Left lung (tissue), 10 donors: ENCODE results near the gene USP48. TPM values are rescaled to one million over a fixed set of nuclear protein-coding genes. Genes with fewer than 3 reads are reported as not detected.

ENCODE experiments used
- ATAC-seq: fragments of 200-7000 bp; cut with Tn5 transposase; one replicate; pipeline ENCODE4 v1.9.1; 2020; ENCODE audit warnings: moderate library complexity
- DNase-seq, 4 donors: peaks; one replicate each; pipeline ENCODE4 v3.0.0-alpha.2; 2013 to 2020
- H3K27ac ChIP-seq, 2 donors: fragments of 200-600 bp; sonication (generic) in 1 of 2; one replicate each; pipeline versions ENCODE4 v1.5.0 to v1.8.0; 2020 to 2021
- H3K27me3 ChIP-seq, 2 donors: fragments of 200-600 bp; sonication (generic) in 1 of 2; one replicate each; pipeline versions ENCODE4 v1.5.0 to v1.8.0; 2020 to 2021
- H3K36me3 ChIP-seq, 2 donors: fragments of 200-600 bp; sonication (generic) in 1 of 2; one replicate each; pipeline versions ENCODE4 v1.5.0 to v1.8.0; 2020 to 2021
- H3K4me1 ChIP-seq, 2 donors: fragments of 200-600 bp; one replicate each; pipeline ENCODE4 v1.8.0; 2021
- H3K4me3 ChIP-seq, 2 donors: fragments of 200-600 bp; sonication (generic) in 1 of 2; one replicate each; pipeline versions ENCODE4 v1.5.0 to v1.8.0; 2020 to 2021; ENCODE audit warnings: mild to moderate bottlenecking in 1 of 2
- H3K9me3 ChIP-seq, 2 donors: fragments of 200-600 bp; sonication (generic) in 1 of 2; one replicate each; pipeline versions ENCODE4 v1.5.0 to v1.8.0; 2020 to 2021
- intact Hi-C, 2 donors: fragments of 100-400 bp; cut with DNase I; formaldehyde crosslinking; loops; one replicate each; pipeline versions ENCODE4 v1.11.2 to v1.14.2; 2022
- polyA plus RNA-seq, 6 donors: library from polyadenylated mRNA; unstranded; fragments of 120-200 nt; gene quantifications; one replicate each; pipeline ENCODE4 v1.2.1, GENCODE V29; 2013; ENCODE audit not compliant: insufficient read length in 6 of 6
- total RNA-seq, 2 donors: library from RNA; stranded (reverse); fragmentation: NEBNext Ultra II Directional; extraction: Animal tissue kit (Norgen Biotek cat#: 25700); gene quantifications; one replicate each; pipeline ENCODE4 v1.2.1, GENCODE V29; 2021
- TF ChIP-seq, protein P1 (sequence below), 2 donors: fragments of 200-600 bp; sonication (generic) in 1 of 2; IDR thresholded peaks; one replicate each; pipeline versions ENCODE4 v1.5.0 to v1.8.0; 2021; ENCODE audit warnings: antibody characterized with exemption in 2 of 2
- donor health status: DM: no; HTN: yes; CAD: no.
- donor health status: DM: no; HTN: no; CAD: no.

The USP48 gene
- total and polyA plus RNA-seq, 8 donors = 57.9 to 95.6 (median 80.9) TPM

DNA sequence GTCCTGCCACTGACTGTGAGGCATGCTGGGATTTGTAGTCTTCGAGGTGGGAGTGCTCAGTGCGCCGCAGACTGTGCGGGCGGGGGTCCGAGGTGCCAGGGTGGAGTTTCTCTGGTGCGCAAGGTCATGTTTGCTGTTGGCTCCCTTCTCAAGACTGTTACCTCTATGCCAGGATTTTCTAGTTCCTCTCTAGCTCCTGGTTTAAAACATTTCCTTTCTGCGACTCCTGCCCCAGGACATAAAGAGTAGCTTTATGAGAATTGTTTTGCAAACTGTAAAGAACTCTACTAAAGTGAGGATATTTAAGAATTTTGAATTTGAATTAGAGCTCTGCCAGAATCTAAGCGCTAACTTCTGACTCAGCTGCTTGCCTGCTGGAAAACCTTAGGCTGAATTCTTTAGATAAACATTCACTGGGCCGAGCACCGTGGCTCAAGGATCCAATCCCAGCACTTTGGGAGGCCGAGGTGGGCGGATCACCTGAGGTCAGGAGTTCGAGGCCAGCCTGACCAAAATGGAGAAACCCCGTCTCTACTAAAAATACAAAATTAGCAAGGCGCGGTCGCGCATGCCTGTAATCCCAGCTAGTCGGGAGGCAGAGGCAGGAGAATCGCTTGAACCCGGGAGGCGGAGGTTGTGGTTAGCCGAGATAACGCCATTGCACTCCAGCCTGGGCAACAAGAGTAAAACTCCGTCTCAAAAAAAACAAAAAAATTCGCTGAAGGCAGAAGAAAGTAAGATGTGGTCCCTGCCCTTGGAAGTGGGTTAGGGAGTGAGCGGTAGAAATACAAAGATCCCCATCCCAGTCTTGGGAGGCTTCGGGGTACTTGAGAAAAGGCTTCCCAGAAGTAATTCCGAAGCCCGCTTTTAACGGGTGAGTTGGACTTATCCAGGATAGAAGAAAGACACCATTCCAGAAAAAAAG, 992 bp upstream of the USP48 start:
- Histone ChIP-seq H3K4me1 (peaks cover 3 to 43% of the 10 kb centered on the region in 2 donors), H3K9me3 (no peaks in the 10 kb centered on the region), H3K36me3 (no peaks in the 10 kb centered on the region), H3K27ac (peak overlapping the region; percentile 98 to 100), H3K4me3 (peak overlapping the region; percentile 87 to 95), H3K27me3 (no peaks in the 10 kb centered on the region)
- intact Hi-C loops = no loop called here
- peak in 1 of 4 donors; percentile 41 for DNase-seq
- TF ChIP-seq, protein P1, sequence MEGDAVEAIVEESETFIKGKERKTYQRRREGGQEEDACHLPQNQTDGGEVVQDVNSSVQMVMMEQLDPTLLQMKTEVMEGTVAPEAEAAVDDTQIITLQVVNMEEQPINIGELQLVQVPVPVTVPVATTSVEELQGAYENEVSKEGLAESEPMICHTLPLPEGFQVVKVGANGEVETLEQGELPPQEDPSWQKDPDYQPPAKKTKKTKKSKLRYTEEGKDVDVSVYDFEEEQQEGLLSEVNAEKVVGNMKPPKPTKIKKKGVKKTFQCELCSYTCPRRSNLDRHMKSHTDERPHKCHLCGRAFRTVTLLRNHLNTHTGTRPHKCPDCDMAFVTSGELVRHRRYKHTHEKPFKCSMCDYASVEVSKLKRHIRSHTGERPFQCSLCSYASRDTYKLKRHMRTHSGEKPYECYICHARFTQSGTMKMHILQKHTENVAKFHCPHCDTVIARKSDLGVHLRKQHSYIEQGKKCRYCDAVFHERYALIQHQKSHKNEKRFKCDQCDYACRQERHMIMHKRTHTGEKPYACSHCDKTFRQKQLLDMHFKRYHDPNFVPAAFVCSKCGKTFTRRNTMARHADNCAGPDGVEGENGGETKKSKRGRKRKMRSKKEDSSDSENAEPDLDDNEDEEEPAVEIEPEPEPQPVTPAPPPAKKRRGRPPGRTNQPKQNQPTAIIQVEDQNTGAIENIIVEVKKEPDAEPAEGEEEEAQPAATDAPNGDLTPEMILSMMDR (IDR thresholded peaks at IDR 0.05) = no peak
- peak; percentile 3 for ATAC-seq

DNA sequence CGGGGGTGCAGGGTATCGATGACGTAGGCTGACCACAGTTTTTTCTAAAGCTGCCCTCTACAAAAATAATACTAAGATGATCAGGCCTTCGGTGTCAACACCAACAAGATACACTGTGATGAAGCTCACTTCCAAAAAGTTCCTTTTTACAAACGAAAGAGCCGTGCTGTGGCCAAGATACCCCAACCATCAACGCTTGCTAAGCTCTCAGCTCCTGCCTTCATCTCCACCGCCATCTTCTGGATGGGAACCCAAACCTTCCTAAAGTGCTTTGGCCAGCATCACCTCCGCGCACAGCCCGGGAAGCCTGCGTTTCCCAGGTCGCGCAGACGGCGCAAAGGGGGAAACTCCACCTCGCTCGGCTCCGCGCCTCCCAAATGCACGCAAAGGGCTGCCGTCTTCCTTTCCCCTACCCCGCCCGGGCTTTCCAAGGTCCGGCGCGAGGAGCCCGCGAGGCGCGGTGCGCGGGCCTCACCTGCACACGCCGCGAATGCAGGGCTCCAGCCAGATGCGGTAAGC, 541 bp downstream of the USP48 start:
- DNase-seq (peak in 3 of 4 donors; percentile 26 to 58 (median 57)), ATAC-seq (peak; percentile 54)
- Histone ChIP-seq H3K4me3 (peak overlapping the region; percentile 87 to 95), H3K9me3 (no peaks in the 10 kb centered on the region), H3K4me1 (peaks cover 3 to 45% of the 10 kb centered on the region in 2 donors), H3K36me3 (no peaks in the 10 kb centered on the region), H3K27me3 (no peaks in the 10 kb centered on the region), H3K27ac (peak overlapping the region; percentile 98 to 100)
- intact Hi-C loops = no loop called here
- TF ChIP-seq, protein P1 (IDR thresholded peaks at IDR 0.05) = no peak

DNA sequence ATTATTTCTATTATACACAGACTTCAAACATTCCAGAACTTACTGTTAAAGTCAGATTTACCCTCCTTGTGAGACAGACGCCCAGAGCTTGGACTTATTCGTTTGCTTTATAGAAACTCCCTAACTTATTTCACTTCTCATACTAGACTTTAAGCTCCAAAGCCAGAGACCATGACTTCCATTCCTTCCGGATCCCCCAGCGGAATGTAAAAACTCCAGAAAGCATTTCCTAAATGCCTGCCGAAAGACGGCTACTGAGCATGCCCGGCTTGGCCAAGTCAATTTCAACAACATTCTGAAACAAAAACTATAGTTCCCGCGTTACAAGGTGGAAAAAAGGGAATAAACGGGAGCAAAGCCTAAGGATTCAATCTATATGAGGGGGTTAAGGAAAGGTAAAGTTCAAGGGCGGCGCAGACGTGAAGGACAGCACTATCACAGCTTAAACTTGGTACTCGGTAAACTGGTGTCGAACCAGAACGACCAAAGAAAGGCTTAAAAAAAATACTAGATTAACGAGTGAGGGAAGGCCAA, 1.1 kb downstream of the USP48 start:
- no peak for ATAC-seq
- intact Hi-C loops = no loop called here

DNA sequence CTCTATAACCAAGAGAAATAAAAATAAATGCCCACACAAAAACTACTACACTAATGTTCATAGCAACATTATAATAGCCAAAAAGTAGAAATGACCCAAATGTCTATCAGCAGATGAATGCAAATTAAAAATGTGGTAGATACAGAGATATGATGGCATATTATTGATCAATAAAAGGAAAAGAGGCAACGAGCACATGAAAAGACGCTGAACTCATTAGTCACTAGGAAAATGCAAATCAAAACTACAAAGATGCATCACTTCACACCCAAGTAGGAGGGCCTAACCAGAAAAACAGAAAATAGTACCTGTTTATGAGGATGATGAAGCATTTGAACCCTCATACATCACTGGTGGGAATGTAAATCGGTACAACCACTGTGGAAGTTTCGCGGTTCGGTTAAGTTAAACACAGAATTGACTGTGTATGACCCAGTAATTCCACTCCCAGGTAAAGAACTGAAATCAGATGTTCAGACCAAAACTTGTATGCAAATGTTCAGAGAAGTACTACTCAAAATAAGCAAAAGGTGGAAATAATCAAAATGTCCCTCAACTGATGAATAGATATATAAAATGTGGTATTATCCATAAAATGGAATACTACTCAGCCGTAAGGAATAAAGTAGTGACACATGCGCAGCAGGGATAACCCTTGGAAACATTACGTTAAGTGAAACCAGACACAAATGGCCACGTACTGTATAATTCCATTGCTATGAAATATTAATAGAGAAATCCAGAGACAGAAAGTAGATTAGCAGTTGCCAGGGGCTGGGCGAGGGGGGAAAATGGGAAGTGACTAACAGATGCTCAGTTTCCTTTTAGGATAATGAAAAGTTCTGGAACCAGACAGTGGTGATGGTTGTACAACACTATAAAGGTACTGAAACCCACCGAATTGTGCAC, 3.1 kb downstream of the USP48 start:
- TF ChIP-seq, protein P1 (IDR thresholded peaks at IDR 0.05) = no peak
- H3K27ac ChIP-seq = no peak overlapping the region
- H3K4me3 ChIP-seq = no peak overlapping the region
- DNase-seq (no peak), ATAC-seq (no peak)
- no peaks in the 10 kb centered on the region for H3K9me3 ChIP-seq
- no peaks in the 10 kb centered on the region for H3K27me3 ChIP-seq
- H3K36me3 ChIP-seq = no peaks in the 10 kb centered on the region
- H3K4me1 ChIP-seq = peaks cover 3 to 57% of the 10 kb centered on the region in 2 donors
- intact Hi-C loops = no loop called here

More for the DNA sequence above, 1.1 kb downstream of the USP48 start:
- Histone ChIP-seq H3K27ac (peak overlapping the region; percentile 98 to 100), H3K27me3 (no peaks in the 10 kb centered on the region), H3K36me3 (no peaks in the 10 kb centered on the region), H3K9me3 (no peaks in the 10 kb centered on the region), H3K4me1 (peaks cover 3 to 45% of the 10 kb centered on the region in 2 donors), H3K4me3 (peak overlapping the region; percentile 87 to 95)
- peak in 2 of 4 donors; percentile 16 to 28 for DNase-seq
- TF ChIP-seq, protein P1 (IDR thresholded peaks at IDR 0.05) = no peak
